Suprapubic skin (tissue), 4 donors: ENCODE measurements around the gene MBP.

ENCODE experiments used
- CTCF ChIP-seq, 2 donors: fragments of 200-600 bp in 1 of 2; fragments of 450-650 bp in 1 of 2; sonication (generic) in 1 of 2; IDR thresholded peaks; one replicate each; pipeline ENCODE4 v1.5.1; 2016 to 2019; ENCODE audit warnings: antibody characterized with exemption in 2 of 2, mild to moderate bottlenecking in 1 of 2, moderate library complexity in 1 of 2
- POLR2A ChIP-seq, 2 donors: fragments of 450-650 bp; IDR thresholded peaks; one replicate each; pipeline ENCODE4 v1.6.1; 2017; ENCODE audit warnings: antibody characterized with exemption in 2 of 2, mild to moderate bottlenecking in 2 of 2, moderate library complexity in 2 of 2
- POLR2AphosphoS5 ChIP-seq, 3 donors: sonication (generic); formaldehyde crosslinking; IDR thresholded peaks; one replicate each; pipeline ENCODE4 v1.6.1; 2017; ENCODE audit warnings: antibody characterized with exemption in 3 of 3

GRCh38 chr18:77131100-77131651 is 1.4 kb downstream of the MBP start:
- TF ChIP-seq POLR2A (IDR thresholded peaks at IDR 0.05) (no peak), POLR2AphosphoS5 (IDR thresholded peaks at IDR 0.05) (no peak), CTCF (IDR thresholded peaks at IDR 0.05) (no peak)
